K562 (cell line): Measurements from ENCODE around the gene ZNF607. TPM values are rescaled to one million over a fixed set of nuclear protein-coding genes. Genes with fewer than 3 reads are reported as not detected.

Source experiments
- COPS2 ChIP-seq: fragments of 450-650 bp; conservative IDR thresholded peaks from 2 replicates; pipeline ENCODE4 v1.6.1; 2016; ENCODE audit warnings: mild to moderate bottlenecking, moderate library complexity
- HMGN3 ChIP-seq: IDR thresholded peaks from 2 replicates; pipeline ENCODE4 v1.6.1; 2011; ENCODE audit warnings: borderline replicate concordance, low read depth, mild to moderate bottlenecking, mixed read lengths, low read length; ENCODE audit not compliant: insufficient read length; ENCODE audit errors: extremely low read depth
- JUNB ChIP-seq: fragments of 450-650 bp; formaldehyde crosslinking; conservative IDR thresholded peaks from 2 replicates; pipeline ENCODE4 v1.4.0; 2020; ENCODE audit warnings: mild to moderate bottlenecking
- TCF7L2 ChIP-seq: fragments of 150-350 bp; IDR thresholded peaks from 2 replicates; pipeline ENCODE4 v1.6.1; 2016; ENCODE audit warnings: low read depth, mild to moderate bottlenecking, low read length, moderate library complexity
- ZBTB2 ChIP-seq: fragments of 450-650 bp; IDR thresholded peaks from 2 replicates; pipeline ENCODE4 v1.6.1; 2016; ENCODE audit warnings: antibody characterized with exemption
- ZEB2 ChIP-seq: fragments of 450-650 bp; IDR thresholded peaks from 2 replicates; pipeline ENCODE4 v1.6.1; 2016
- ZFP30 ChIP-seq: fragments of 250-450 bp; sonication (Bioruptor Pico); IDR thresholded peaks from 2 replicates; pipeline ENCODE4 v1.8.0; 2022; ENCODE audit warnings: moderate library complexity, mild to moderate bottlenecking, inconsistent platforms, borderline replicate concordance
- ZNF512 ChIP-seq: IDR thresholded peaks from 2 replicates; pipeline ENCODE4 v1.6.1; 2016; ENCODE audit warnings: missing genetic modification characterization, missing compliant biosample characterization
- ZNF551 ChIP-seq: fragments of 250-450 bp; sonication (Bioruptor Pico); IDR thresholded peaks from 2 replicates; pipeline ENCODE4 v1.5.0; 2021; ENCODE audit warnings: mild to moderate bottlenecking, moderate library complexity
- polyA plus RNA-seq, 8 experiments: library from polyadenylated mRNA; depleted of rRNA in 4 of 8; stranded (reverse) in 5 of 8; unstranded in 3 of 8; fragments of >200 nt; fragmentation: Nextera tagmentation in 2 of 8; fragmentation: Illumina TruSeq in 1 of 8; extraction: Ambion mirVana in 2 of 8; extraction: Trizol in 1 of 8; gene quantifications; 2 replicates each; pipeline versions ENCODE4 v1.2.1 to v1.2.3, GENCODE V29; 2011 to 2014; ENCODE audit warnings: inconsistent platforms in 1 of 8, missing spikeins in 1 of 8
- total RNA-seq, 7 experiments: library from RNA; depleted of rRNA in 6 of 7; stranded (reverse); fragments of >200 nt in 6 of 7; fragmentation: Illumina TruSeq in 2 of 7; extraction: Trizol in 2 of 7; gene quantifications; 2 replicates each; pipeline versions ENCODE4 v1.2.1 to v1.2.3, GENCODE V29; 2011 to 2021; ENCODE audit warnings: low replicate concordance in 1 of 7
- TF ChIP-seq, protein P1 (sequence below), 2 experiments: fragments of 450-650 bp; formaldehyde crosslinking in 1 of 2; IDR thresholded peaks; 2 replicates each; pipeline versions ENCODE4 v1.4.0 to v1.6.1; 2014 to 2020; ENCODE audit warnings: mild to moderate bottlenecking in 2 of 2, borderline replicate concordance in 1 of 2, low read depth in 1 of 2
- TF ChIP-seq, protein P2 (sequence below): fragments of 250-450 bp; sonication (Bioruptor Pico); IDR thresholded peaks from 2 replicates; pipeline ENCODE4 v1.4.0; 2020
- TF ChIP-seq, protein P3 (sequence below): sonication (generic); formaldehyde crosslinking; IDR thresholded peaks from 2 replicates; pipeline ENCODE4 v1.8.0; 2022; ENCODE audit warnings: mild to moderate bottlenecking, missing genetic modification reagents, borderline replicate concordance

ZNF607 gene
- total and polyA plus RNA-seq, 9 of the 15 experiments (the other 6 are each of a cell fraction or from before 2014, with no cell fraction given), result 0.65 to 5.1 (median 3.6) TPM

GRCh38 chr19:37655689-37656371 is 63.7 kb downstream of the ZNF607 start (continued):
- TF ChIP-seq, protein P1, sequence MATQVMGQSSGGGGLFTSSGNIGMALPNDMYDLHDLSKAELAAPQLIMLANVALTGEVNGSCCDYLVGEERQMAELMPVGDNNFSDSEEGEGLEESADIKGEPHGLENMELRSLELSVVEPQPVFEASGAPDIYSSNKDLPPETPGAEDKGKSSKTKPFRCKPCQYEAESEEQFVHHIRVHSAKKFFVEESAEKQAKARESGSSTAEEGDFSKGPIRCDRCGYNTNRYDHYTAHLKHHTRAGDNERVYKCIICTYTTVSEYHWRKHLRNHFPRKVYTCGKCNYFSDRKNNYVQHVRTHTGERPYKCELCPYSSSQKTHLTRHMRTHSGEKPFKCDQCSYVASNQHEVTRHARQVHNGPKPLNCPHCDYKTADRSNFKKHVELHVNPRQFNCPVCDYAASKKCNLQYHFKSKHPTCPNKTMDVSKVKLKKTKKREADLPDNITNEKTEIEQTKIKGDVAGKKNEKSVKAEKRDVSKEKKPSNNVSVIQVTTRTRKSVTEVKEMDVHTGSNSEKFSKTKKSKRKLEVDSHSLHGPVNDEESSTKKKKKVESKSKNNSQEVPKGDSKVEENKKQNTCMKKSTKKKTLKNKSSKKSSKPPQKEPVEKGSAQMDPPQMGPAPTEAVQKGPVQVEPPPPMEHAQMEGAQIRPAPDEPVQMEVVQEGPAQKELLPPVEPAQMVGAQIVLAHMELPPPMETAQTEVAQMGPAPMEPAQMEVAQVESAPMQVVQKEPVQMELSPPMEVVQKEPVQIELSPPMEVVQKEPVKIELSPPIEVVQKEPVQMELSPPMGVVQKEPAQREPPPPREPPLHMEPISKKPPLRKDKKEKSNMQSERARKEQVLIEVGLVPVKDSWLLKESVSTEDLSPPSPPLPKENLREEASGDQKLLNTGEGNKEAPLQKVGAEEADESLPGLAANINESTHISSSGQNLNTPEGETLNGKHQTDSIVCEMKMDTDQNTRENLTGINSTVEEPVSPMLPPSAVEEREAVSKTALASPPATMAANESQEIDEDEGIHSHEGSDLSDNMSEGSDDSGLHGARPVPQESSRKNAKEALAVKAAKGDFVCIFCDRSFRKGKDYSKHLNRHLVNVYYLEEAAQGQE (IDR thresholded peaks at IDR 0.05; ENCODE audit: borderline replicate concordance), result no peak
- TF ChIP-seq, protein P1 (CRISPR knock-in tag; IDR thresholded peaks at IDR 0.05; ENCODE audit: low read depth), result no peak
- TF ChIP-seq ZEB2 (peak; percentile 83), ZFP30 (CRISPR knock-in tag) (no peak), ZBTB2 (peak; percentile 55; the same call in 1 of the 2 replicates), ZNF551 (CRISPR knock-in tag) (no peak), HMGN3 (no peak), ZNF512 (no peak), COPS2 (no peak), JUNB (CRISPR knock-in tag) (no peak), TCF7L2 (no peak)
- TF ChIP-seq, protein P2, sequence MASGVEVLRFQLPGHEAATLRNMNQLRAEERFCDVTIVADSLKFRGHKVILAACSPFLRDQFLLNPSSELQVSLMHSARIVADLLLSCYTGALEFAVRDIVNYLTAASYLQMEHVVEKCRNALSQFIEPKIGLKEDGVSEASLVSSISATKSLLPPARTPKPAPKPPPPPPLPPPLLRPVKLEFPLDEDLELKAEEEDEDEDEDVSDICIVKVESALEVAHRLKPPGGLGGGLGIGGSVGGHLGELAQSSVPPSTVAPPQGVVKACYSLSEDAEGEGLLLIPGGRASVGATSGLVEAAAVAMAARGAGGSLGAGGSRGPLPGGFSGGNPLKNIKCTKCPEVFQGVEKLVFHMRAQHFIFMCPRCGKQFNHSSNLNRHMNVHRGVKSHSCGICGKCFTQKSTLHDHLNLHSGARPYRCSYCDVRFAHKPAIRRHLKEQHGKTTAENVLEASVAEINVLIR (CRISPR knock-in tag), result no peak
- TF ChIP-seq, protein P3, sequence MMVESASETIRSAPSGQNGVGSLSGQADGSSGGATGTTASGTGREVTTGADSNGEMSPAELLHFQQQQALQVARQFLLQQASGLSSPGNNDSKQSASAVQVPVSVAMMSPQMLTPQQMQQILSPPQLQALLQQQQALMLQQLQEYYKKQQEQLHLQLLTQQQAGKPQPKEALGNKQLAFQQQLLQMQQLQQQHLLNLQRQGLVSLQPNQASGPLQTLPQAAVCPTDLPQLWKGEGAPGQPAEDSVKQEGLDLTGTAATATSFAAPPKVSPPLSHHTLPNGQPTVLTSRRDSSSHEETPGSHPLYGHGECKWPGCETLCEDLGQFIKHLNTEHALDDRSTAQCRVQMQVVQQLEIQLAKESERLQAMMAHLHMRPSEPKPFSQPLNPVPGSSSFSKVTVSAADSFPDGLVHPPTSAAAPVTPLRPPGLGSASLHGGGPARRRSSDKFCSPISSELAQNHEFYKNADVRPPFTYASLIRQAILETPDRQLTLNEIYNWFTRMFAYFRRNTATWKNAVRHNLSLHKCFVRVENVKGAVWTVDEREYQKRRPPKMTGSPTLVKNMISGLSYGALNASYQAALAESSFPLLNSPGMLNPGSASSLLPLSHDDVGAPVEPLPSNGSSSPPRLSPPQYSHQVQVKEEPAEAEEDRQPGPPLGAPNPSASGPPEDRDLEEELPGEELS (CRISPR knock-in tag), result no peak
